ENCODE measurements around the gene ROR1. TPM values are rescaled to one million over a fixed set of nuclear protein-coding genes. Genes with fewer than 3 reads are reported as not detected.

Gene ROR1
- total and polyA plus RNA-seq, 2 of the 4 experiments (the other 2 are of a cell fraction) = 4.4 to 10.0 TPM

GRCh38 chr1:64059556-64059955 lies 285.7 kb downstream of the ROR1 start:
- H3K4me3 ChIP-seq (ENCODE audit: insufficient read depth, low read depth, low read length) = no peak overlapping the region
- H2BK120ac ChIP-seq (ENCODE audit: low read depth, low read length) = no peak overlapping the region
- H3K18ac ChIP-seq (ENCODE audit: low read depth, low read length) = no peak overlapping the region
- no peak for TF ChIP-seq NFE2L2 (IDR thresholded peaks at IDR 0.05; ENCODE audit: low read depth, low read length)
- TF ChIP-seq USF2 (IDR thresholded peaks at IDR 0.05; ENCODE audit: low read depth, low read length) = no peak
- TF ChIP-seq MXI1 (IDR thresholded peaks at IDR 0.05; ENCODE audit: borderline replicate concordance, low read depth, low read length) = no peak
- no peak for TF ChIP-seq ELK1 (IDR thresholded peaks at IDR 0.05; ENCODE audit: borderline replicate concordance, low read depth, low read length)
- no peak for TF ChIP-seq RFX5 (IDR thresholded peaks at IDR 0.05; ENCODE audit: low read depth, low read length)
- TF ChIP-seq MAFK (IDR thresholded peaks at IDR 0.05; ENCODE audit: low read depth, low read length) = no peak
- ChIA-PET CTCF (no interaction called here), POLR2A (ENCODE audit: unreplicated experiment) (no interaction called here)
- WGBS, 2 experiments (ENCODE audit: extremely low coverage in 2 of 2, insufficient read length in 1 of 2) = 100% methylated on average over 1 of the region's 4 CpGs; no CpG with 5 or more reads in 1 of the 2 experiments
- dilution Hi-C loops (cut with HindIII; ENCODE audit: low sequenced_read_pairs, unreplicated experiment) = no loop called here
- H2AK5ac ChIP-seq (ENCODE audit: low read depth, low read length) = no peak overlapping the region
- no peak overlapping the region for H3K27ac ChIP-seq (ENCODE audit: insufficient read depth, low read length)
- no peak overlapping the region for H4K91ac ChIP-seq (ENCODE audit: insufficient read depth, low read depth, low read length)
- no peaks in the 10 kb centered on the region for H3K79me1 ChIP-seq (ENCODE audit: low read depth in 1 of 2, low read length in 2 of 2)
- no peak overlapping the region for H2BK15ac ChIP-seq (ENCODE audit: low read depth, low read length)
- no peak overlapping the region for H3K23ac ChIP-seq (ENCODE audit: low read depth, low read length)
- no peak overlapping the region for H3K14ac ChIP-seq (replicated peaks; ENCODE audit: low read depth, low read length)
- H3K4ac ChIP-seq (ENCODE audit: low read depth, low read length) = no peak overlapping the region
- no peak overlapping the region for H2AFZ ChIP-seq (replicated peaks; ENCODE audit: low read length, poor library complexity)
- H3K9ac ChIP-seq (ENCODE audit: low read depth, low read length) = no peak overlapping the region
- no peak overlapping the region for H3K4me2 ChIP-seq (ENCODE audit: low read depth, low read length)
- H2BK5ac ChIP-seq (ENCODE audit: low read depth, low read length, poor library complexity, severe bottlenecking) = no peak overlapping the region
- H4K5ac ChIP-seq (ENCODE audit: low read depth, low read length) = no peak overlapping the region
- no peaks in the 10 kb centered on the region; the same call in 1 of the 2 replicates for H3K4me1 ChIP-seq (ENCODE audit: control insufficient read depth, insufficient read depth, low read length)
- no peaks in the 10 kb centered on the region for H3K36me3 ChIP-seq (ENCODE audit: control insufficient read depth, insufficient read depth, low read length)
- no peak overlapping the region for H4K8ac ChIP-seq (ENCODE audit: low read depth in 2 of 2, low read length in 2 of 2)
- H3K56ac ChIP-seq (ENCODE audit: extremely low read depth, insufficient read depth, low read length) = no peak overlapping the region
- in situ Hi-C loops (cut with MboI; ENCODE audit: low sequenced_read_pairs) = no loop called here
- no peaks in the 10 kb centered on the region for H4K20me1 ChIP-seq (ENCODE audit: insufficient read depth, low read length)
- H2AK9ac ChIP-seq (replicated peaks; ENCODE audit: low read depth, low read length, poor library complexity) = no peak overlapping the region
- BruUV-seq (replicated peaks) = no TSS peak
- no peaks in the 10 kb centered on the region for H3K9me1 ChIP-seq (ENCODE audit: insufficient read depth, low read length)
- ATAC-seq (ENCODE audit: low read depth) = no peak
- peaks cover 2% of the 10 kb centered on the region; the same call in 1 of the 2 replicates for H3K27me3 ChIP-seq (ENCODE audit: control insufficient read depth, insufficient read depth, low read length)
- no peaks in the 10 kb centered on the region for H3K9me3 ChIP-seq (ENCODE audit: control insufficient read depth, insufficient read depth, low read length)
- intact Hi-C loops (cut with micrococcal nuclease) = no loop called here
- no peak for DNase-seq
- no peak overlapping the region for H2BK20ac ChIP-seq (ENCODE audit: low read depth, low read length)
